Breast epithelium (tissue), 3 donors: Measurements from ENCODE around the gene SLC6A12.

Source experiments
- CTCF ChIP-seq, 3 donors: fragments of 450-650 bp; IDR thresholded peaks; one replicate each; pipeline ENCODE4 v1.5.1; 2016 to 2017; ENCODE audit warnings: antibody characterized with exemption in 3 of 3, mild to moderate bottlenecking in 3 of 3, moderate library complexity in 3 of 3
- POLR2A ChIP-seq: fragments of 450-650 bp; IDR thresholded peaks from one replicate; pipeline ENCODE4 v1.6.1; 2016; ENCODE audit warnings: antibody characterized with exemption, mild to moderate bottlenecking, moderate library complexity
- POLR2AphosphoS5 ChIP-seq, 3 donors: sonication (generic); formaldehyde crosslinking; IDR thresholded peaks; one replicate each; pipeline ENCODE4 v1.6.1; 2017; ENCODE audit warnings: antibody characterized with exemption in 3 of 3

- TF ChIP-seq CTCF (IDR thresholded peaks at IDR 0.05) = no peak
- TF ChIP-seq POLR2A = no peak
- no peak for TF ChIP-seq POLR2AphosphoS5 (IDR thresholded peaks at IDR 0.05)
Observed at GRCh38 chr12:165862-166368, 48.0 kb downstream of the SLC6A12 start.
